ENCODE data around the gene MRPS26.
"Not testable (repeated sequence)": the region's sequence is repeated elsewhere in the genome, so short reads cannot be mapped to it uniquely, and the experiment has no call there.

Gene MRPS26

GRCh38 chr20:3042625-3043024 lies 3.2 kb upstream of the MRPS26 start:
- no peak for DNase-seq (ENCODE audit: low read depth)

GRCh38 chr20:3043322-3043721 lies 2.5 kb upstream of the MRPS26 start, which contains the start of gene GNRH2:
GNRH2 (plus strand) TSS chr20:3043622; CDS start chr20:3044415, 793 bp downstream.
- no peak for DNase-seq (ENCODE audit: low read depth)

- no peak for DNase-seq (ENCODE audit: low read depth)
Observed at GRCh38 chr20:3044336-3044965, 1.4 kb upstream of the MRPS26 start.

DNA sequence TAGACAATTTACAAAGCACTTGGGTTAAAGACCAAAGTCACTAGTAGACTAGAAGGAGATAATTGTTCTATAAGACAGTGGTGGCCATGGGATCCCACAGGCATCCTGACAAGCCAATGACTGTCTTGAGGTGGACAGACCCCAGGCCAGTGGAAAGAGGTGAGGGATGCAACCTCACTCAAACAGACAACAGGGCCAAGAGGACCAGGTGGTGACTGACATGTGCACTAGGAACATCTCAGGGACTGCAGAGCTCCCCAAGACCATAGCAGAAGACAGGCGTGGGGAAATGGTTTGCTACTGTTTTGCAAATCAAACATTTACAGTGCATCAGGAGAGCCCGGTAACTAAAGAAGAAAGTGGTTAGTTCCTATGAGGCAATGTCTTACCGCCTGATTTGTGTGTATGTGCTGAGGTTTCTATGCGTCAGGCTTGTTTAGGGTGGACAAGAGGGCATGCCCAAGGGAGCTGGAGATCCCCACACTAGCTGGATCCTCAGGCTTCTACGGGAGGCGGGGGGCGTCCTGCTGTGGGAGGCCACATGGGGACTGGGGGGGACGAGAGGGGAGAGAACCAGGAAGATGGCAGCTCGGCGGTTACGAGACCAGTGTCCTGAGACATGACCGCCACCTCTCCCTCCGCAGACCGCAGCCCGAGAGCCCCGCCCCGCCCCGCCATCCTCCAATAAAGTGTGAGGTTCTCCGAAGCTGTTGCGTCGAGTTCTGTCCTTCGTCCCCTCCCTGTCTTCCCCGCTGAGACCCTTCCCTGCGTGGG lies 623 bp upstream of the MRPS26 start:
- peak; percentile 91 for DNase-seq (ENCODE audit: low read depth)

GRCh38 chr20:3046677-3047462 lies 1.0 kb downstream of the MRPS26 start:
- DNase-seq (ENCODE audit: low read depth) = no peak

DNA sequence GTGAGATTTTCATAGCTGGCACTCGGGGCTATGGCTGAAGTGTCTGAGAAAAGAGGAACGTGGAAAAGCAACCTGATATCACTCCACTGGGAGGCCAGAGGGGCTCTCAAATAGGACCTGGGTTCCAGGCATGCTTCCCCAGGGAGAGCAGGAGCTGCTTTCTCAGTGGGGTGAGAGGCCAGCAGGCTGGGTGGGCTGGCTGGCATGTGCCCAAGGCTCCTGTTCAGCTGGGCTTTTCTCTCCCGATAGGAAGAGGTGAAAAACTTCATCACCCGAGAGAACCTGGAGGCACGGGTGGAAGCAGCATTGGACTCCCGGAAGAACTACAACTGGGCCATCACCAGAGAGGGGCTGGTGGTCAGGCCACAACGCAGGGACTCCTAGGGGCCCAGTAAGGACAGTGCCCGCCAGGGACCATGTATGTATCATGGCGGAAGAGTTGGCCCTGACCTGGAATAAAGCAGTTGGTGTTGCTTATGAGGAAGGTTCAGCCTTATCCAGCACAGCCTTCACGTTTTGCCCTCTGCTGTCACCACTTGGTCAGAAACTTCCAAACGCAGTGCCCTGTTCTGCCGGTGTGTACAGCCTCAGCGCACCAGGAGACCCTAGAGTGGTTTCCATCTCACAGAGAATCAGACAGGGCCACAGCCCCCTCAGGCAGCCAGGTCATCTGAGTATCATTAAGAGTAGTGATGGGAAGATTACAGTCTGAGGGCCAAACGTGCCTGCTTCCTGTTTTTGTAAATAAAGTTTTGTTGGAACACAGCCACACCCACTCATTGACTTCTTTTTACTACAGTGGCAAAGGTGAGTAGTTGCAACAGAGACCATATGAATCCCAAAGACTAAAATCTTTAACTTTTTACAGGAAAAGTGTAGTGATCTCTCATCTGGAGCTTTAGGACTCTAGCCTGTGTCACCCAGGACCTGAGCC lies 1.9 kb downstream of the MRPS26 start:
- no peak for DNase-seq (ENCODE audit: low read depth)

- no peak for DNase-seq (ENCODE audit: low read depth)
Observed at GRCh38 chr20:3051385-3052019, 5.7 kb downstream of the MRPS26 start.

DNA sequence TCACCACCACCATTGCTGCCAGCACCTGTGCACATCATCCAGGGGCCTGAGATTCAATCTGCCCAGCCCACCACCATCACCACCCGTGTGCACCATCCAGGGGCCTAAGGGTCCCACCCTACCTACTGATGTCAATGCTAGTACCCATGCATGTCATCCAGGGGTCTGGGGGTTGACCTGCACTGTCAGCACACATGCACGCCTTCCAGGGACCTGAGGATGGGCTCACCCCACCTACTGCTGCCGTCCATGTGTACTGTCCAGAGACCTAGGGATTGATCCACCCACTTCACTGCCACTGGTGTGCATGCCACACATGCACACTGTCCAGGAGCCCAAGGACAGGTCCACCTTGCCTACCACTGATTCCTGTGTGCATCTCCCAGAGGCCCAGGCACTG lies 13.6 kb downstream of the MRPS26 start:
- no peak for DNase-seq (ENCODE audit: low read depth)

GRCh38 chr20:3064119-3064518 lies 18.3 kb downstream of the MRPS26 start:
- DNase-seq (ENCODE audit: low read depth) = not testable (repeated sequence)

DNA sequence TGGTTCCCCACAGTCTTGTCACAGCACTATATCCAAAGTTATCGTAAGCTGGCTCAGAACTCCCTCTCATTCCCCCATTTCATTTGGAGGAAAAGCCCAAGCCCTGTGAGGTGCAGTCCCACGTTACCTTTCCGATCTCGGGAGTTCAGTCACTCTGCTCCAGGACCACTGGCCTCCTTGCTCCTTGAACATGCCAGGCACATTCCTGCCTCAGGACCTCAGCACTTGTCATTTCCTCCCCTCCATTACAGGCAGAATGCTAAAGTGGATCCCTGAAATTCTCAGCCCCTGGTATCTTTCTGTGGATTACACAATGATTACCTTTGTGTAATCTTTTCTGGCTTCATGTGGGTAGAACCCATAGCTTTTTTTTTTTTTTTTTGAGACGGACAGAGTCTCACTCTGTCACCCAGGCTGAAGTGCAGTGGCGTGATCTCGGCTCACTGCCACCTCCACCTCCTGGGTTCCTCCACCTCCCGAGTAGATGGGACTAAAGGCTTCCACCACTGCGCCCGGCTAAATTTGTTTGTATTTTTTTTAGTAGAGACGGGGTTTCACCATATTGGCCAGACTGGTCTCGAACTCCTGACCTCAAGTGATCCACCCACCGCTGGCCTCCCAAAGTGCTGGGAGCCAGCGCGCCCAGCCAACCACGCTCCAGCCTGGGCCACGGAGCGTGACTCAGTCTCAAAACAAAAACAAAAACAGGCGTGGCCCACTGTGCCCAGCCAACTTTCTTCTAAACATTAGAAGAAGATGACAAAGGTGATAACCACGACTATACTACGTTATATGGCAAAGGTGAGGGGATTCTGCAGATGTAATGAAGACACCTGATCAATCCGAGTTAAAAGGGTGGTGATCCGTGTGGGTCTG lies 21.5 kb downstream of the MRPS26 start:
- no peak for DNase-seq (ENCODE audit: low read depth)

GRCh38 chr20:3068075-3068474 lies 22.2 kb downstream of the MRPS26 start:
- no peak for DNase-seq (ENCODE audit: low read depth)

GRCh38 chr20:3068986-3069900 lies 23.4 kb downstream of the MRPS26 start:
- peak; percentile 35 for DNase-seq (ENCODE audit: low read depth)

DNA sequence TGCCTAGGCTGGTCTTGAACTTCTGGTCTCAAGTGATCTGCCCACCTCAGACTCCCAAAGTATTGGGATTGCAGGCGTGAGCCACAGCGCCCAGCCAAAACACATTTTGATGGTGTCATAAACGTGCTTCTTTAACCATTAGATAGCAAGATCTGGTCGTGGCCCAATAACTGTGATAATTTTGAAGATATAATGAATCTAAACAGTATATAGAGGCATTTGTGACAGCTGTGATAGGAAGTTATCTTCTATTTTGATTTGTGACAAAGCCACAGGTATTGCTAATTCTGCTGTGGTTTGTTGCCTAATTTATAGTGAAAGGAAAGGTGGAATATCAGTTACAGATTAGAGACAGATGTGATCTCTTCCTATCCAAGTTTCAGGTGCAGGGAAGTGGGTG lies 24.9 kb downstream of the MRPS26 start:
- DNase-seq (ENCODE audit: low read depth) = no peak

DNA sequence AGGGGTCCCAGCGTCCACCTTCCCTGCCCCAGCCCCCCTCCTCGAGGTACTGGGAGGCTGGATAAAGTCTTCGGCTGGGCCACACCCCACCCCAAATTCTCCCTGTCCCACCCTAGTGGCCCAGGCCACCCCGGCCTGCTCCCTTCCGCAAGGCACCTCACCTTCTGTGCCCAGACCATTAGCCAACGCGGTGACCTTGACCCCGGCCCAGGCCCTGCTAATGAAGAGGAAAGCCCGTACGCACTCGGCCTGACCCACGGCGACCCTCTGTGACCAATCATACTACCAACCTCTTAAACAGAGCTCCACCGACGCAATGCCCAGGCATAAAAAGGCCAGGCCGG lies 25.4 kb downstream of the MRPS26 start:
- no peak for DNase-seq (ENCODE audit: low read depth)

DNA sequence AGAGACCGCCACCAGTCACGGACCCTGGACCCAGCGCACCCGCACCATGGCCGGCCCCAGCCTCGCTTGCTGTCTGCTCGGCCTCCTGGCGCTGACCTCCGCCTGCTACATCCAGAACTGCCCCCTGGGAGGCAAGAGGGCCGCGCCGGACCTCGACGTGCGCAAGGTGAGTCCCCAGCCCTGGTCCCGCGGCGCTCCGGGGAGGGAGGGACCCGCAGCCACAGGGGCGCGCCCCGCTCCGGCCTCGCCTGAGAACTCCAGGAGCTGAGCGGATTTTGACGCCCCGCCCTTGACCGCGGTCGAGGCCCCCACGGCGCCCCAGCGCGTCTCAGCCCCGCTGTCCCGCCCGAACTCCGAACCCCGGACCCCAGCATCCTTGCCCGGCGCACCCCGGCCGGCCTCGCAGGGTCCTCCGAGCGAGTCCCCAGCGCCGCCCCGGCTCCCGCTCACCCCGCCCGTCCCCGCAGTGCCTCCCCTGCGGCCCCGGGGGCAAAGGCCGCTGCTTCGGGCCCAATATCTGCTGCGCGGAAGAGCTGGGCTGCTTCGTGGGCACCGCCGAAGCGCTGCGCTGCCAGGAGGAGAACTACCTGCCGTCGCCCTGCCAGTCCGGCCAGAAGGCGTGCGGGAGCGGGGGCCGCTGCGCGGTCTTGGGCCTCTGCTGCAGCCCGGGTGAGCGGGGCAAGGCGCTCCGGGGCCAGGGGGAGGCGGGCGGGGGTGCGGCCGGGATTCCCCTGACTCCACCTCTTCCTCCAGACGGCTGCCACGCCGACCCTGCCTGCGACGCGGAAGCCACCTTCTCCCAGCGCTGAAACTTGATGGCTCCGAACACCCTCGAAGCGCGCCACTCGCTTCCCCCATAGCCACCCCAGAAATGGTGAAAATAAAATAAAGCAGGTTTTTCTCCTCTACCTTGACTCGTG lies 26.0 kb downstream of the MRPS26 start, which contains the start of gene OXT:
OXT (plus strand) TSS at position 11 of the 920 bp plus-strand sequence; CDS start at position 47, 36 bp downstream.
- no peak for DNase-seq (ENCODE audit: low read depth)

- DNase-seq (ENCODE audit: low read depth) = no peak
Observed at GRCh38 chr20:3072530-3073250, 26.8 kb downstream of the MRPS26 start.

DNA sequence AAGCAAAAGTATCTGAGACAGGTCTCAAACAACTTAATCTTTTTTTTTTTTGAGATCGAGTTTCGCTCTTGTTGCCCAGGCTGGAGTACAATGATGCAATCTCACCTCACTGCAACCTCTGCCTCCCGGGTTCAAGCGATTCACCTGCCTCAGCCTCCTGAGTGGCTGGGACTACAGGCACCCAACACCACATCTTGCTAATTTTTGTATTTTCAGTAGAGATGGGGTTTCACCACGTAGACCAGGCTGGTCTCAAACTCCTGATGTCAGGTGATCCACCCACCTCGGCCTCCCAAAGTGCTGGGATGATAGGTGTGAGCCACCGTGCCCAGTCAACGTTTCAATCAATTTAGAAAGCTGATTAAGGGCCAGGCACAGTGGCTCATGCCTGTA lies 27.4 kb downstream of the MRPS26 start:
- not testable (repeated sequence) for DNase-seq (ENCODE audit: low read depth)

Measured in iris pigment epithelial cell (primary cell).